AG04450 (cell line): ENCODE measurements around the gene IQCN. TPM values are rescaled to one million over a fixed set of nuclear protein-coding genes. Genes with fewer than 3 reads are reported as not detected.
A peak's percentile ranks its signal among the peaks of the same experiment; 100 is the strongest.

ENCODE experiments used
- CTCF ChIA-PET: fragments of 300-600, 350-600 bp; formaldehyde crosslinking; extraction: SDS; loops from one replicate; lab custom pipeline; 2022; ENCODE audit warnings: antibody characterized with exemption, inconsistent platforms; lab: Charles Lee
- POLR2A ChIA-PET: fragments of 350-600 bp; formaldehyde crosslinking; extraction: SDS; loops from one replicate; lab custom pipeline; 2021; ENCODE audit warnings: antibody characterized with exemption, inconsistent platforms; lab: Yijun Ruan, JAX
- DNase-seq: peaks from one replicate; pipeline ENCODE4 v3.0.0-alpha.2; 2011; ENCODE audit warnings: low read depth, low spot score
- H3K27ac ChIP-seq: one replicate; pipeline ENCODE4 v1.5.1; 2012; ENCODE audit warnings: low read depth, low read length, control low read depth
- H3K27me3 ChIP-seq: one replicate; pipeline ENCODE4 v1.6.0; 2012; ENCODE audit warnings: low read length; ENCODE audit not compliant: control insufficient read depth, insufficient read depth
- H3K4me3 ChIP-seq: 2 replicates; pipeline ENCODE4 v1.5.1; 2011; ENCODE audit warnings: mild to moderate bottlenecking, low read depth, low read length, control low read depth
- H3K9me3 ChIP-seq: 2 replicates; pipeline ENCODE4 v1.5.1; 2012; ENCODE audit warnings: low read length; ENCODE audit not compliant: control insufficient read depth, insufficient read depth
- CTCF ChIP-seq: IDR thresholded peaks from 2 replicates; pipeline ENCODE4 v1.5.1; 2011; ENCODE audit warnings: low read depth, low read length, control low read depth, inconsistent platforms
- polyA plus RNA-seq: library from polyadenylated mRNA; depleted of rRNA; stranded (reverse); fragments of >200 nt; gene quantifications from 2 replicates; pipeline ENCODE4 v1.2.3, GENCODE V29; 2011

IQCN gene
- polyA plus RNA-seq, 1 experiment: 0.45 TPM

- Histone ChIP-seq H3K27me3 (no peaks in the 10 kb centered on the region), H3K4me3 (peak overlapping the region; percentile 69), H3K27ac (peak overlapping the region; percentile 94), H3K9me3 (no peaks in the 10 kb centered on the region)
- ChIA-PET CTCF (interaction anchor here (4.0 kb wide), 1 partner anchor 13 kb away, joined by 32 read pairs; no protein-coding TSS in a partner anchor), POLR2A (interaction anchor here (0.5 to 4.4 kb wide), 11 partner anchors 10 to 98 kb away, joined by 3 to 130 read pairs (median 5); partner anchors contain the start of genes GDF15, JUND, LSM4 and MPV17L2)
- TF ChIP-seq CTCF: no peak
- no peak for DNase-seq
These were observed 17.6 kb upstream of the IQCN start for GRCh38 chr19:18291590-18292461.

GRCh38 chr19:18291019-18291524 is 16.8 kb upstream of the IQCN start:
- no peak overlapping the region for H3K27ac ChIP-seq
- DNase-seq: no peak

GRCh38 chr19:18290302-18291018 is 16.2 kb upstream of the IQCN start:
- no peak overlapping the region for H3K27ac ChIP-seq
- no peaks in the 10 kb centered on the region for H3K9me3 ChIP-seq
- H3K27me3 ChIP-seq: no peaks in the 10 kb centered on the region
- no peak for DNase-seq
- ChIA-PET CTCF (no interaction called here), POLR2A (interaction anchor here (0.6 to 4.4 kb wide), 3 partner anchors 10 to 392 kb away, joined by 4 to 130 read pairs (median 16); partner anchors contain the start of genes JUND and LSM4)
- no peak for TF ChIP-seq CTCF
- no peak overlapping the region for H3K4me3 ChIP-seq

More at GRCh38 chr19:18291019-18291524, 16.8 kb upstream of the IQCN start:
- peak overlapping the region; percentile 69 for H3K4me3 ChIP-seq
- ChIA-PET POLR2A (interaction anchor here (0.6 to 4.4 kb wide), 5 partner anchors 10 to 392 kb away, joined by 3 to 130 read pairs (median 4); partner anchors contain the start of genes JUND and LSM4), CTCF (interaction anchor here (4.0 kb wide), 1 partner anchor 12 kb away, joined by 32 read pairs; no protein-coding TSS in a partner anchor)
- TF ChIP-seq CTCF: no peak
- no peaks in the 10 kb centered on the region for H3K9me3 ChIP-seq
- no peaks in the 10 kb centered on the region for H3K27me3 ChIP-seq

GRCh38 chr19:18289471-18290301 is 15.4 kb upstream of the IQCN start:
- H3K27me3 ChIP-seq: no peaks in the 10 kb centered on the region
- no peak overlapping the region for H3K27ac ChIP-seq
- H3K4me3 ChIP-seq: no peak overlapping the region
- TF ChIP-seq CTCF: no peak
- no peaks in the 10 kb centered on the region for H3K9me3 ChIP-seq
- DNase-seq: no peak
- CTCF ChIA-PET: interaction anchor here (0.6 kb wide), 1 partner anchor 10 kb away, joined by 3 read pairs; no protein-coding TSS in a partner anchor
- POLR2A ChIA-PET: interaction anchor here (0.6 to 4.4 kb wide), 4 partner anchors 9 to 160 kb away, joined by 7 to 130 read pairs (median 10); partner anchors contain the start of gene JUND
